Caco-2 (cell line): ENCODE results near the gene EPC2. TPM values are rescaled to one million over a fixed set of nuclear protein-coding genes. Genes with fewer than 3 reads are reported as not detected.

Source experiments
- BruUV-seq: library from RNA; stranded (reverse); fragments of 400-500 nt; replicated peaks from 2 replicates; lab custom pipeline; 2021; lab: Mats Ljungman, UMichigan
- CTCF ChIA-PET: fragments of 300-600 bp; sonication (Branson Sonifier 250); formaldehyde crosslinking; loops from one replicate; lab custom pipeline; 2022; ENCODE audit warnings: antibody characterized with exemption; lab: Charles Lee
- POLR2A ChIA-PET: fragments of 300-600 bp; sonication (Branson Sonifier 250); formaldehyde crosslinking; loops from one replicate; lab custom pipeline; 2022; ENCODE audit warnings: antibody characterized with exemption; lab: Charles Lee
- DNase-seq, 2 experiments: peaks; one replicate each; pipeline versions ENCODE4 v3.0.0 to v3.0.0-alpha.2; 2020 to 2022
- H3K27me3 ChIP-seq: replicated peaks from 2 replicates; pipeline ENCODE4 v1.6.0; 2011; ENCODE audit warnings: low read length; ENCODE audit not compliant: control insufficient read depth, insufficient read depth
- H3K36me3 ChIP-seq: 2 replicates; pipeline ENCODE4 v1.5.1; 2011; ENCODE audit warnings: low read length; ENCODE audit not compliant: control insufficient read depth, insufficient read depth
- H3K4me1 ChIP-seq: fragments of 250-450 bp; sonication (Bioruptor Pico); 2 replicates; pipeline ENCODE4 v1.5.1; 2020; ENCODE audit warnings: mild to moderate bottlenecking
- H3K4me3 ChIP-seq: 2 replicates; pipeline ENCODE4 v1.5.1; 2011; ENCODE audit warnings: low read depth, mild to moderate bottlenecking, control low read depth, low read length
- H3K9me3 ChIP-seq: fragments of 250-450 bp; sonication (Bioruptor Pico); 2 replicates; pipeline ENCODE4 v1.5.1; 2020; ENCODE audit warnings: mild to moderate bottlenecking, moderate library complexity
- H3K27ac Mint-ChIP-seq: one replicate; pipeline ENCODE4 v1.8.0; 2022; ENCODE audit warnings: mixed read lengths; ENCODE audit not compliant: unreplicated experiment
- H3K27me3 Mint-ChIP-seq: one replicate; pipeline ENCODE4 v1.8.0; 2022; ENCODE audit warnings: mixed read lengths; ENCODE audit not compliant: insufficient read depth, unreplicated experiment
- H3K36me3 Mint-ChIP-seq: one replicate; pipeline ENCODE4 v1.8.0; 2022; ENCODE audit warnings: mild to moderate bottlenecking, mixed read lengths; ENCODE audit not compliant: insufficient read depth, unreplicated experiment
- H3K4me1 Mint-ChIP-seq: one replicate; pipeline ENCODE4 v1.8.0; 2022; ENCODE audit warnings: low read depth, mixed read lengths; ENCODE audit not compliant: unreplicated experiment
- H3K4me3 Mint-ChIP-seq: one replicate; pipeline ENCODE4 v1.8.0; 2022; ENCODE audit warnings: mild to moderate bottlenecking, moderate library complexity, mixed read lengths; ENCODE audit not compliant: unreplicated experiment
- H3K9me3 Mint-ChIP-seq: one replicate; pipeline ENCODE4 v1.8.0; 2022; ENCODE audit warnings: mixed read lengths; ENCODE audit not compliant: unreplicated experiment
- CTCF ChIP-seq, 2 experiments: fragments of 200-600 bp in 1 of 2; IDR thresholded peaks; 1 replicate in 1 of 2; 2 replicates in 1 of 2; pipeline versions ENCODE4 v1.5.1 to v1.8.0; 2011 to 2022; ENCODE audit warnings: antibody characterized with exemption in 1 of 2, control low read depth in 1 of 2, inconsistent platforms in 1 of 2, low read depth in 1 of 2, low read length in 1 of 2, mild to moderate bottlenecking in 1 of 2, moderate library complexity in 1 of 2; ENCODE audit not compliant: insufficient read depth in 1 of 2, severe bottlenecking in 1 of 2, unreplicated experiment in 1 of 2
- intact Hi-C: fragments of 100-400 bp; cut with micrococcal nuclease; formaldehyde crosslinking; loops from one replicate; pipeline ENCODE4 v1.10.0; 2022; ENCODE audit not compliant: unreplicated experiment
- total RNA-seq: library from RNA; stranded (reverse); gene quantifications from 2 replicates; pipeline ENCODE4 v1.2.3, GENCODE V29; 2022

The EPC2 gene
- total RNA-seq, 1 experiment from 2014 or later: 32.0 TPM

- no peak overlapping the region for H3K27ac Mint-ChIP-seq
- no peak for DNase-seq
- H3K4me3 Mint-ChIP-seq: no peak overlapping the region
- H3K9me3 Mint-ChIP-seq: no peaks in the 10 kb centered on the region
- TF ChIP-seq CTCF (IDR thresholded peaks at IDR 0.05; ENCODE audit: insufficient read depth in 1 of 2, low read depth in 1 of 2, low read length in 1 of 2, severe bottlenecking in 1 of 2, unreplicated experiment in 1 of 2): no peak
- no TSS peak for BruUV-seq
- H3K4me1 Mint-ChIP-seq: no peaks in the 10 kb centered on the region
- H3K27me3 Mint-ChIP-seq: peaks cover 7% of the 10 kb centered on the region
- Histone ChIP-seq H3K36me3 (no peaks in the 10 kb centered on the region), H3K9me3 (no peaks in the 10 kb centered on the region), H3K4me3 (no peak overlapping the region), H3K27me3 (no peaks in the 10 kb centered on the region), H3K4me1 (0 out of 2 replicates have a peak, but pooled peaks cover 4% of the 10 kb centered on the region)
- intact Hi-C loops: no loop called here
- POLR2A ChIA-PET: interaction anchor here (0.6 kb wide), 1 partner anchor 12 kb away, joined by 3 read pairs; no protein-coding TSS in a partner anchor
- CTCF ChIA-PET: no interaction called here
- H3K36me3 Mint-ChIP-seq: no peaks in the 10 kb centered on the region
Measured at GRCh38 chr2:148828941-148829340, 184.4 kb downstream of the EPC2 start.

GRCh38 chr2:148829618-148830017 lies 185.1 kb downstream of the EPC2 start:
- peak; percentile 24 to 34 for TF ChIP-seq CTCF (IDR thresholded peaks at IDR 0.05; ENCODE audit: insufficient read depth in 1 of 2, low read depth in 1 of 2, low read length in 1 of 2, severe bottlenecking in 1 of 2, unreplicated experiment in 1 of 2)
- DNase-seq: peak in 1 of 2 experiments; percentile 9
- BruUV-seq: no TSS peak
- H3K9me3 Mint-ChIP-seq: no peaks in the 10 kb centered on the region
- H3K4me1 ChIP-seq: no peaks in the 10 kb centered on the region
- no peak overlapping the region for H3K4me3 Mint-ChIP-seq
- H3K27me3 Mint-ChIP-seq: peaks cover 11% of the 10 kb centered on the region
- no peak overlapping the region for H3K27ac Mint-ChIP-seq
- H3K36me3 Mint-ChIP-seq: no peaks in the 10 kb centered on the region
- H3K36me3 ChIP-seq: no peaks in the 10 kb centered on the region
- no peak overlapping the region for H3K4me3 ChIP-seq
- H3K9me3 ChIP-seq: no peaks in the 10 kb centered on the region
- ChIA-PET POLR2A (interaction anchor here (0.6 kb wide), 1 partner anchor 13 kb away, joined by 3 read pairs; no protein-coding TSS in a partner anchor), CTCF (no interaction called here)
- H3K4me1 Mint-ChIP-seq: no peaks in the 10 kb centered on the region
- no peaks in the 10 kb centered on the region for H3K27me3 ChIP-seq
- intact Hi-C loops: no loop called here

- Histone ChIP-seq H3K4me3 (no peak overlapping the region), H3K4me1 (no peaks in the 10 kb centered on the region), H3K36me3 (no peaks in the 10 kb centered on the region), H3K27me3 (no peaks in the 10 kb centered on the region; the same call in 1 of the 2 replicates), H3K9me3 (no peaks in the 10 kb centered on the region)
- no peak for DNase-seq
- Mint-ChIP-seq H3K36me3 (no peaks in the 10 kb centered on the region), H3K9me3 (no peaks in the 10 kb centered on the region), H3K4me3 (no peak overlapping the region), H3K27me3 (peaks cover 22% of the 10 kb centered on the region), H3K27ac (no peak overlapping the region), H3K4me1 (no peaks in the 10 kb centered on the region)
- ChIA-PET POLR2A (no interaction called here), CTCF (no interaction called here)
- intact Hi-C loops: no loop called here
- no peak for TF ChIP-seq CTCF (IDR thresholded peaks at IDR 0.05; ENCODE audit: insufficient read depth in 1 of 2, low read depth in 1 of 2, low read length in 1 of 2, severe bottlenecking in 1 of 2, unreplicated experiment in 1 of 2)
- BruUV-seq: no TSS peak
Measured at GRCh38 chr2:148832637-148833036, 188.1 kb downstream of the EPC2 start.

Other genes with a start within 250 kb of the EPC2 start
- gene KIF5C, start 230.5 kb downstream of the EPC2 start, total RNA-seq: 1.1 and 1.5 TPM in 2 replicates